Central memory CD4-positive, alpha-beta T cell (primary cell): ENCODE results near the gene SERPINB4.

ENCODE experiments used
- DNase-seq: peaks from one replicate; pipeline ENCODE4 v3.0.0; 2022

SERPINB4 gene

GRCh38 chr18:63626431-63626830 is 17.6 kb downstream of the SERPINB4 start:
- no peak for DNase-seq

DNA sequence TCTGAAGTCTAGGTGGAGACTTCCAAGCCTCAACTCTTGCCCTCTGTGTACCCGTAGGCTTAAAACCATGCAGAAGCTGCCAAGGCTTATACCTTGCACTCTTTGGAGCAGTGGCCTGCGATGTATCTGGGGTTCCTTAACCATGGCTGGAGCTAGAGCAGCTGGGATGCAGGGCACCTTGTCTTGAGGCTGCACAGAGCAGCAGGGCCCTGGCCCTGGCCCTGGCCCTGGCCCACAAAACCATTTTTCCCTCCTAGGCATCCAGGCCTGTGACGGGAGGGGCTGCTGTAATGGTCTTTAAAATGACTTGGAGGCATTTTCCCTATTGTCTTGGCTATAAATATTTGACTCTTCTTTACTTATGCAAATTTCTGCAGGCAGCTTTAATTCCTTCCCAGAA is 19.2 kb downstream of the SERPINB4 start:
- DNase-seq, result no peak

DNA sequence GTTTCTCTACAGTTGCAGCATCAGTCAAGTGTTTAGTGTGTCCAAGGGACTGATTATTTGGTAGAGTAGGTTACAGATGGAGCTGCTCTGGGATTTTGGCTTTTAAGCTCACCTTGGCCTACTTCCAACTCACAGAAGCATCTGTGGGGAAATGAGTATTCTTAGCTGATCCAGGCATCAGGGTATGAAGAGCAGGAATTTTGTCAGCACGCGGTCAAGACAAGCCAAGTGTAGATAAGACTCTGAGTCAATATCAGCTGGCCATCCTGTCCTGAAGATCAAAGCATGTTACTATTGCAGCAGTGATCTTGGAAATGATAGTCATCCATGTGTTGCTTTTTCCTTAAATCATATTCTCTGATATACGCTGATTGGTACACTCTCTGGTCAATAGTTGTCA is 24.4 kb downstream of the SERPINB4 start:
- no peak for DNase-seq

DNA sequence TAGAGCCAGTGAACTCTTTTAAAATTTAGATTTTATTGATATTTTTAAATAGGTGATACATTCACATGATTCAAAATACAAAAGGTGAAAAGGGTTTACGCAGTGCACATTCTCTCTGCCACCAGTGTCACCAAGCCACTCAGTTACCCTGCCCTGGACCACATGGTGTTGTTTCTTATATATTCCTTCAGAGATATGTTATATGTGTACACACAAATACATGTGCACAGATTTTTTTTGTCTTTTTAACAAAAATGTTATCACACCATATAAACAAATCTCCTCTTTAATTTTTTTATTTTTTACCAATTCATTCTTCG is 26.2 kb downstream of the SERPINB4 start:
- no peak for DNase-seq

- DNase-seq, result no peak
These were observed 26.8 kb downstream of the SERPINB4 start for GRCh38 chr18:63617049-63617914.

- no peak for DNase-seq
These were observed 30.6 kb downstream of the SERPINB4 start for GRCh38 chr18:63613420-63613819.

DNA sequence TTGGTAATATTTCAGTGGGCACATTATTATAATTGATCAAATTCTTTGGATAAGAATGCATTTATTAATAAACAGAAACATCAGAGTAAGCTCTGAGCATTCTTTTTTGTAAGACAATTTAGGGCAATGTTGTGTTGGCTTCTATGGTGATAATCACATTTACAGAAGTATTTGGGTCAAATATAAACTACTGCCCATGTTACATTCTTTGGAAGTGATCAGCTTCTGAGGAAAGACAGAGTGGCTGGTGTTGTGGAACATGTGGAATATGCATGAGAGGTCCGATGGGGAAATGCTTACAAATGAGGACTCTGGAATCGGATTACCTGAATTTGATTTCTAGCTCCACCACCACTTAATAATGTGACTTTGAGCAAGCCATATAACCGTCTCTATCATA is 37.5 kb downstream of the SERPINB4 start:
- no peak for DNase-seq

DNA sequence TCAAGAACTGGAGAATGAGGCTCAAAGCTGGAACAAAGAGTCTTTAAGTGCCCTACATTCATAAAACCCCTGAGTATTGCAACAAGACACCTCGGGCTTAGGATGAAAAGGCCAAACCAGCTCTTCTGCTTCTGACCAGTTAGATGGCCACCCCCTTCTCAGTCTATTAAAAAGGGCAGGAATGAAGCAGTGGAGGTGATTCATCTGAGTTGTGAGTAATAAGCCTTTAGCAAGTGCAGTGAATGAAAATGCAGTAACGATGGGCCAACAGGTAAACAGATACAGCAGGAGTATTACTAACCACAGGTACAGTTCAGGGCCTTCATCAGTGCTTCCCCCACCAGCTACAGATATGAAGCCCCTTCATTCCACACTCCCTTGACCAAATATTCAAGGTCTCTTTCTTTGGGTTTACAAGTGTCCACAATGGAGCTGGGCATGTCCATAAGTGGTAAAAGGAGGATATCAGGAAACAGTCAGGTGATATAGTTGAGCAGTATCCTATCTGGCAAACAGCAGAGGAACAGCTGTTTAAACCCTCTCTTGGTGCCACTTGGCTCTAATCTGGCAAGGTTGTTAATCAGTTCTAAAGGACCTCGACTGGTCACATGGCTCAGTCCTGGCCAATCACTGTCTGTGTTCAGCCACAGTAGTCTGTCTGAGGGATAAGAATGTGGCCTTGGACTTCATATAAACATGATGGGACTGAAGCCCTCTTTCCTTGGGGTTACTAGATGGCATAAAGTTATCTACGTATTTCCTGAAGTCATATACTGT is 39.1 kb downstream of the SERPINB4 start:
- no peak for DNase-seq

GRCh38 chr18:63603772-63604171 is 40.3 kb downstream of the SERPINB4 start:
- no peak for DNase-seq

DNA sequence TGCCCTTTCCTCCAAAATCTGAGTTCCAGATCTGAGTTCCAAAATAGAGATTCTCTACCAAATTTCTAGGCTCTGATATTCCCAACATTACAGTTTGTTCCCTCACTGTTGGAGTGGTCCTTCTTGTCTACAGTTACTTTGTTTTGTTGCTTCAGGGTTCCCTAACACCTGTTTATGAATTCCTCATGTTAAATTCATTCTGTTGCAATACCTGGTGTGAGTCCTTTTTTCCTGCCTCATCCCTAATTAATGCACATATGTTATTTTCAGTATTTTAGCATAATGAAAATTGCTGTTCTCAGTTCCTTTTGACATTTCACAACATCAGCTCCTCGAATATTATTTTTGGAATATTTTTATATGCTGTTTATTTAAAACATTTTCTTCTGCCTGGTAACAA is 40.7 kb downstream of the SERPINB4 start:
- no peak for DNase-seq

- DNase-seq, result no peak
These were observed 47.1 kb downstream of the SERPINB4 start for GRCh38 chr18:63596964-63597363.

DNA sequence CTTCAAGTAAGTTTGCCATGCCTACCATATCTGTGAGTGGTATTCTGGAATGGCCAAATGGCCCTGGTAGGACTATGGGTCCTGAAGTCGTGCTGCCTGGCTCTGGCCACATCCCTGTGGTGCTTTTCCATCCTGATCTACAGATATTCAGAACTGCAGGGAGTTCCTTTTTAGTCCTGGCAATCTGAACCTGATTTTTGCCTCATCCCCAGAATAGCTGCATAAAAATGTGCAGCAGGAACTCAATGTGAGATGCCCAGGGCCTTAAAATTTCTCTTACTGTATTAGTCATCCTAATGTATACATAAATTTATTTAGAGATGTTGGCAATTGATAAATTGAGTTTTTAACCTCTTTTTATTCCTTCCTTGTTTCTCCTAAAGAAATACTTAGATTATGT is 51.6 kb downstream of the SERPINB4 start:
- no peak for DNase-seq

DNA sequence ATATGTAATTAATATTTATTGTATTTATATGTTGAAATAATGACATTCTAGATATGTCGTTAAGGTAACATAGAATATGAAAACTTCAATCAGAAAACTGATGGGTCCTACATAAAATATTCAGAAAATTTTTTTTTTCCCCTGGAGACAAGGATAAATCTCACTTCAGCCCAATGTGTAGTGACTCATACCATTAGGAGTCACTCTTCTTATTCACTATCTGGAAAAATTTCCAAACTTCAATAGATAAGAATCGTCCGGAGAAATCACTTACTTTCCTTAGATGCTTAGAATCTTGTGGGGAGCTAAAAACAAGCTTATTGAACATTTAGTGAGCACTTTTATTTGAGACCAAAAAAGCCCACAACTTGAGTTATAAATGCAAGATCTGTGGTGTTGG is 52.3 kb downstream of the SERPINB4 start:
- DNase-seq, result no peak

DNA sequence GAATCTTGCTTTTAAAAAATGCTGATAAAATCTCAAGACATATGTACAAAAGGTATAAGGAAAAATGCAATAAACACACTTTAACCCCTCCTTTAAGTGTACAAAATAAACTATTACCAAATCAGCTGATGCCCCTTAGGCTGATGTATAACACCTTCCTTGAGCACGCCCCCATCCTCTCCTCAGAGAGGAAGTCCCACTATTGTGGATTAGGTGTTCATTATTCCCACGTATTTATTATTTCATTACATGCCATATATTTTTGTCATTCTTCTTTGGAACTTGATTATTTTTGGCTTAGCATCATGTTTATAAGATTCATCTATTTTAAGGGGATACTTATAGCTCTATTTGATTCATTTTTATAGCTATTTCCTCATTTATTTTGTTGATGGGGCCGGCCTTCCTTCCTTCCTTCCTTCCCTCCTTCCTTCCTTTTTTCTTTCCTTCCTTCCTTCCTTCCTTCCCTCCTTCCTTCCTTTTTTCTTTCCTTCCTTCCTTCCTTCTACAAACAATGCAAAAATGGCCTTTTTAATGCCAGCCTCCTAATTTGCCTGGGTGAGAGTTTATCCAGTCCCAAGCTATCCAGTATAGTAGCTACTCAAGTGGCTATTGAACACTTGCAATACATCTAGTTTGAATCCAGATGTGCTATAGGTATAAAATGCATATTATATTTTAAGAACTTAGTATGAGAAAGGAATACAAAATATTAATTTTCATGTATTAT is 52.9 kb downstream of the SERPINB4 start:
- DNase-seq, result no peak

GRCh38 chr18:63590373-63590772 is 53.7 kb downstream of the SERPINB4 start:
- no peak for DNase-seq

DNA sequence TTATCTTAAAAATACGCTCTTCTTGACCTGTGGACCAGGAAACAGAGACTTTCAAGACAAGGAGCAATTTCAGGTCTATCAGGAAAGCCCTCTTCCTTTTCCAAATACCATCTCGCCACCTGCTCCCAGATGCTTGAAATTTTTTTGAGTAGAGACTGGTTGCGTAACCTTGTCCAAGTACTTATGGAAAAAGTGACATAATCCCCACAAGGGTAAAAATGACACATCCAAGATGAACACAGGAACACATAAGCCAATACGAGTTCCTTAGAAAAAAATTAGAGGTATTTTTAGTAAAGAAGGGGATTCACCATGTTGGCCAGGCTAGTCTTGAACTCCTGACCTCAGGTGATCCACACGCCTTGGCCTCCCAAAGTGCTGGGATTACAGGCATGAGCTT is 55.1 kb downstream of the SERPINB4 start:
- DNase-seq, result no peak
